BJ (cell line): ENCODE measurements around the gene RIMOC1. TPM values are rescaled to one million over a fixed set of nuclear protein-coding genes. Genes with fewer than 3 reads are reported as not detected.

Experiments
- CTCF ChIA-PET: fragments of 350-600 bp; formaldehyde crosslinking; extraction: SDS; loops from one replicate; lab custom pipeline; 2021; ENCODE audit warnings: antibody characterized with exemption, inconsistent platforms; lab: Yijun Ruan, JAX
- POLR2A ChIA-PET: fragments of 300-600 bp; sonication (Branson Sonifier 250); formaldehyde crosslinking; extraction: SDS; loops from one replicate; lab custom pipeline; 2021; ENCODE audit warnings: antibody characterized with exemption; lab: Charles Lee
- DNase-seq: peaks from one replicate; pipeline ENCODE4 v3.0.0-alpha.2; 2011; ENCODE audit warnings: low read depth
- H3K27me3 ChIP-seq: 2 replicates; pipeline ENCODE4 v1.6.0; 2011; ENCODE audit warnings: low read length; ENCODE audit not compliant: control insufficient read depth, insufficient read depth
- H3K36me3 ChIP-seq: 2 replicates; pipeline ENCODE4 v1.5.1; 2011; ENCODE audit warnings: low read length; ENCODE audit not compliant: control insufficient read depth, insufficient read depth
- H3K4me3 ChIP-seq: 2 replicates; pipeline ENCODE4 v1.5.1; 2011; ENCODE audit warnings: low read depth, mild to moderate bottlenecking, control low read depth, low read length
- CTCF ChIP-seq: IDR thresholded peaks from 2 replicates; pipeline ENCODE4 v1.5.1; 2011; ENCODE audit warnings: low read depth, mild to moderate bottlenecking, control low read depth, inconsistent platforms, low read length, moderate library complexity; ENCODE audit not compliant: insufficient read depth
- polyA plus RNA-seq: library from polyadenylated mRNA; depleted of rRNA; stranded (reverse); fragments of >200 nt; gene quantifications from 2 replicates; pipeline ENCODE4 v1.2.3, GENCODE V29; 2011

RIMOC1 gene
- polyA plus RNA-seq, 1 experiment = 11.1 TPM

GRCh38 chr5:41878173-41878572 lies 26.0 kb upstream of the RIMOC1 start:
- no peak for DNase-seq
- POLR2A ChIA-PET = no interaction called here

GRCh38 chr5:41878643-41879478 lies 25.3 kb upstream of the RIMOC1 start:
- H3K27me3 ChIP-seq = peaks cover 2% of the 10 kb centered on the region
- H3K4me3 ChIP-seq = no peak overlapping the region
- no peak for TF ChIP-seq CTCF
- DNase-seq = no peak
- no peaks in the 10 kb centered on the region for H3K36me3 ChIP-seq
- ChIA-PET POLR2A (no interaction called here), CTCF (no interaction called here)

More at GRCh38 chr5:41878173-41878572, 26.0 kb upstream of the RIMOC1 start:
- TF ChIP-seq CTCF = no peak
- Histone ChIP-seq H3K36me3 (no peaks in the 10 kb centered on the region), H3K27me3 (peaks cover 2% of the 10 kb centered on the region), H3K4me3 (no peak overlapping the region)
- CTCF ChIA-PET = no interaction called here

- no peak for DNase-seq
- Histone ChIP-seq H3K27me3 (no peaks in the 10 kb centered on the region), H3K4me3 (no peak overlapping the region), H3K36me3 (no peaks in the 10 kb centered on the region)
- TF ChIP-seq CTCF = no peak
- ChIA-PET CTCF (interaction anchor here (1.3 kb wide), 1 partner anchor 9 kb away, joined by 3 read pairs; no protein-coding TSS in a partner anchor), POLR2A (no interaction called here)
These were observed 21.4 kb upstream of the RIMOC1 start for GRCh38 chr5:41882765-41883164.

GRCh38 chr5:41883243-41883642 lies 20.9 kb upstream of the RIMOC1 start:
- no peak for TF ChIP-seq CTCF
- ChIA-PET POLR2A (no interaction called here), CTCF (interaction anchor here (1.3 kb wide), 1 partner anchor 9 kb away, joined by 3 read pairs; no protein-coding TSS in a partner anchor)
- no peak for DNase-seq
- Histone ChIP-seq H3K27me3 (no peaks in the 10 kb centered on the region), H3K4me3 (no peak overlapping the region), H3K36me3 (no peaks in the 10 kb centered on the region)

- no peak for TF ChIP-seq CTCF
- CTCF ChIA-PET = no interaction called here
- DNase-seq = no peak
- no peak overlapping the region for H3K4me3 ChIP-seq
- H3K36me3 ChIP-seq = no peaks in the 10 kb centered on the region
- H3K27me3 ChIP-seq = no peaks in the 10 kb centered on the region
- POLR2A ChIA-PET = no interaction called here
These were observed 20.2 kb upstream of the RIMOC1 start for GRCh38 chr5:41883936-41884335.
